Activated T-cell treated with anti-CD3 and anti-CD28 coated beads for 48 hours (primary cell): ENCODE data around the gene PAM16.
"Not testable (repeated sequence)": the region's sequence is repeated elsewhere in the genome, so short reads cannot be mapped to it uniquely, and the experiment has no call there.

Experiments
- DNase-seq: peaks from one replicate; pipeline ENCODE4 v3.0.0-alpha.2; 2020; ENCODE audit warnings: low read depth

PAM16 gene

DNA sequence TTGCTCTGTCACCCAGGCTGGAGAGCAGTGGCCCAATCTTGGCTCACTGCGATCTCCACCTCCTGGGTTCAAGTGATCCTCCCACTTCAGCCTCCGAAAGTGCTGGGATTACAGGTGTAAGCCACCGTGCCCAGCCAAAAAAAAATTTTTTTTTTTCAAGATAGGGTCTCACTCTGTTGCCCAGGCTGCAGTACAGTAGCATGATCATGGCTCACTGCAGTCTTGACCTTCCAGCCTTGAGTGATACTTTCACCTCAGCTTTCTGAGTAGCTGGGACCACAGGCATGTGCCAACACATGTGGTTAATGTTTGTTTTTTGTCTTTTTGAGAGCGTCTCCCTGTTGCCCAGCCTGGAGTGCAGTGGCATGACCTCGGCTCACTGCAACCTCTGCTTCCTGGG lies 1.7 kb upstream of the PAM16 start:
- no peak for DNase-seq

DNA sequence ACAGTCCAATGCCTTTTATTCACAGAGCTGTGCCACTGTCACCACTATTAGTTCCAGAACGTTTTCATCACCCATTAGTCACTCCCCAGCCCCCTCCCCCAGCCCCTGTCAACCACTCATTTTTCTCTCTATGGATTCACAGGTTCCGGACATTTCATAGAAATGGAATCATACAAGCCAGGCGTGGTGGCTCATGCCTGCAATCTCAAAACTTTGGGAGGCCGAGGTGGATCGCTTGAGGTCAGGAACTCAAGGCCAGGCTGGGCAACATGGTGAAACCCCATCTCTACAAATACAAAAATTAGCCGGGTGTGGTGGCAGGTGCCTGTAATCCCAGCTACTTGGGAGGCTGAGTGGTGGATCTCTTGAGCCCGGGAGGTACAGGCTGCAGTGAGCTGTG lies 759 bp upstream of the PAM16 start:
- DNase-seq: no peak

DNA sequence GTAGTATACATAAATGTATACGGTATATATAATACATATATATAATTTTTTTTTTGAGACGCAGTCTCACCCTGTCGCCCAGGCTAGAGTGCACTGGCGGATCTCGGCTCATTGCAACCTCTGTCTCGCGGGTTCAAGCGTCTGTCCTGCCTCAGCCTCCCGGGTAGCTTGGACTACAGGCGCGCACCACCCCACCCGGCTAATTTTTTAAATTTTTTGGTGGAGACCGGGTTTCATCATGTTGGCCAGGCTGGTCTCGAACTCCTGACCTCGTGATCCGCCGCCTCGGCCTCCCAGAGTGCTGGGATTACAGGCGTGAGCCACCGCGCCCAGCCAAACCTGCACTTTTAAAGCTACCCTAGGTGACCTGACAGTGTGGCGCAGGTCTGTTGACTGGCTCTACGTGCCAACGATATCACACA lies 745 bp downstream of the PAM16 start:
- DNase-seq: no peak

DNA sequence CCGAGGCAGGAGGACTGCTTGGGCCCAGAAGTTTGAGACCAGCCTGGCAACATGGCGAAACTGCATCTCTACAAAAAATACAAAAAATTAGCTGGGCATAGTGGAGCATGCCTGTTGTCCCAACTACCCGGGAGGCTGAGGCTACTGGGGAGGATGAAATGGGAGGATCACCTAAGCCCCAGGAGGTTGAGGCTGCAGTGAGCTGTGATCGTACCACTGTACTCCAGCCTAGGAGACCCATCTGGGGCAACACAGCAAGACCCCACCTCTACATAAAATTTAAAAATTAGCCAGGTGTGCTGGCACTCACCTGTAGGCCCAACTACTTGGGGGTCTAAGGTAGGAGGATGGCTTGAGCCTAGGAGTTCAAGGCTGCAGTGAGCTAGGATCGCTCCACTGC lies 1.8 kb downstream of the PAM16 start:
- DNase-seq: no peak

DNA sequence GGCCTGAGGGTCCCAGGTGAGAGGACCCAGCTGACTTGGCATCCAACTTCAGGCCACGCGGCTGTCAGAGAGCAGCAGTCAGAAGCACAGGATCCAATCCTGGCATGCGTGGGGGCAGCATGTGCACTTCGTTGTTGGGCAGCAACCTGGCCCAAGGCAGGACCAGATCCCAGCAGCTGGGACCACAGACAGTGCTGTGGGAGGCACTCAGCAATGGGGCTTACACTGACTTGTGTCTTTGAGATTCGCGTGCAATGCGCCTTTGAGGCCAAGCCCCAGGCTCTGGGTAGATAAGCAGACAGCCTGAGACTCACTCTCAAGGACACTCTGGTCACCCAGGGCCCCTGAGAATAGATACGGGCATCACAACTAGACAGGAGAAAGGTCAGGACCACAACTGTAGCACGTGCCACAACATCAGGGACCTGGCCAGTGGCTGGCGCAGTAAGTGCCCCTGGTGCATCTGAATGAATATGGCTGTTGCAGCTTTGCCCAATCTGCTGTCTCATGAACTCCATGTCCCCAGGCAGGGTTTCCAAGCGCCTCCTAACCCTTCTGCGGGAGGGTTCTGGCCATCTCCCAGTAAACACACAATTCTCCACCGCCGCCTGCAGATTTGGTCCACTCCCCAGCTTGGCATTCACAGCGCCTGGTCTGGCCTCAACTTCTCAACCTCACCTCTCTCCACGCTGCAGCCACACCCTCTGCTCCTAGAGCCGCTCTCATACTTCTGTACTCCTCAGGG lies 3.2 kb downstream of the PAM16 start:
- no peak for DNase-seq

DNA sequence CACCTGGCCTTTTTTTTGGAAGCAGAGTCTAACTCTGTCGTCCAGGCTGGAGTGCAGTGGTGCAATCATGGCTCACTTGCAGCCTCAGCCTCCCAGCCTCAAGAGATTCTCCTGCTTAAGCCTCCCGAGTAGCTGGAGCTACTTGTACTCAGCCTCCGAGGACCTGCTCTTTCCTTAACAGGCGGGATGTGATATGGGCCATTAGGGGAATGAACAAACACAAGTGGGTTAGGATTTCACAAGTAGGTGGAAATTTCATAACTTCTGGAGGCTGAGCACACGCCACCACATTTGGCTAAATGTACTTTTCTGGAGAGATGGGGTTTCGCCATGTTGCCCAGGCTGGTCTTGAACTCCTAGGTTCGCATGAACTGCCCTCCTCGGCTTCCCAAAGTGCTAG lies 4.1 kb downstream of the PAM16 start:
- DNase-seq: no peak

DNA sequence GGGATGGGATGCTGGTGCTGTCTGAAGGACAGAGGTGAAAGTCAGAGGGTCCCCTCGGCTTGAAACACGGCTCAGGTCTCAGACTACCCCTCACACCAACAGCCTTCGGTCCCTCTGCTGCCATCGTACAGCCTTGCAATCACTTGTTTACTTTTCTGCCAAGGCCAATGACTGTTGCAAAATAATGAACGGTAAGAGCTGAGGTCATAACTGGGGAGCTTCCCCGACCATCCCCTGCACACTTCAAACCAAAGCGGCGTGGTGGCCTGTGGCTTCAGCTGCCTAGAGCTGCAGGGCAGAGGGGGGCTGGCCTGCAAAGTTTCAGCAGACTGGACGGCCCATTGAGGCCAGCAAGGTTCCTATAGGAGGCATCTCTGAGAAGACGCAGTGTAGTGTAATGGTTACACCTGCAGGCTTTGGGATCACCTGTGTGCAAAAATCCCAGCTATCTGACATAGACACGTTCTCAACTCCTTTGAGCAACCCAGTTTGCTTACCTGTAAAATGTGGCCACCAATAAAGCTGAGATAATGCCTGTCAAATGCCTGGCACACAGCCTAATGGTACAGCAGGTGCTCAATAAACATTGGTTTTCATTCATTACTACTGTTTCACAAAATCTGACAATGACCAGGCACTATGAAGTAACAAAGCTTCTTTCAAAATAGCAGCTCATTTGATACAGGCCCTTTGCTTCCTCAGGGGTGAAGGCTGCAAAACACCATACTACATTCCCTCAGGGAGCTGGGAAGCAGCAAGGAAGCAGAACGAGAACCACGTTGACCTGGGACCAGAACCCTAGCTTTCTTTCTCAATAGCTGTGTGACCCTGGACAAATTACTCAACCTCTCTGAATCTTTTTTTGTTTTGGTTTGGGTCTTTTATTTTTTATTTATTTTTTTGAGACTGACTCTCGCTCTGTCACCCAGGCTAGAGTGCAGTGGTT lies 5.0 kb downstream of the PAM16 start:
- no peak for DNase-seq

DNA sequence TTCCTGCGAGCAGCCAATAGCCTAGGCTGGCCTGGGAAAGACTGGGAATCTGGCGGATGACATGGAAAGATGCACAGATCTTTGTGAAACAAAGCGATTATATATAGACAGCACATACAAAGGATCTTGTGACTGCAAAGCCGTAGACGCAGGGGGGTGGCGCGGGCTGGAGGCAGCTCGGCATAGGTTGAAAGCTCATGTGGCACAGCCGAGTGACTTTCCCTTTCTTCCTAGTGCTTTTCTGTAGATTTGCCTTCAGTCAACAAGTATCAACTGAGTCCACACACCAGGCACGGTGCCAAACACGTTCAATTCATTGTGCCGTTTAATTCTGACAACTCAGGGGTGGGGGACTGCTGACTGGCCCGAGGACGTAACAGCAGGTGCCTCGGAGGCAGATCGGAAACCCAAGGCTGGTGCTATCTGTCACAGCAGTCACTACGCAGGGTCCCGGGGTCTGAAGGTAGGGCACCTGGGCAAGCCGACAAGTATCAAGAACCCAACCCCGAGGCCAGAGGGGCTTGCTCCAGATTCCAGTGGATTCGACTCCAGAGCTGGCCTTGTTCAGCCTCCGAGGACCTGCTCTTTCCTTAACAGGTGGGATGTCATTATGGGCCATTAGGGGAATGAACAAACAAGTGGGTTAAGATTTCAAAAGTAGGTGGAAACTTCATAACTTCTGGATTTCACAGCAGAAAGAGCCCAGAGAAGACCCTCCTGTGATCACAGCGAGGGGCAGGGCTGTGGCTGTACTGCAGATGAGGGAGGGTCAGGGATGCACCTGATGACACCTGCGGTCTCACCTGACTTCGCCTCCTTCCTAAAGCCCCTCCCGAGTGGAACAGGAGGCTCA lies 5.9 kb downstream of the PAM16 start:
- no peak for DNase-seq

DNA sequence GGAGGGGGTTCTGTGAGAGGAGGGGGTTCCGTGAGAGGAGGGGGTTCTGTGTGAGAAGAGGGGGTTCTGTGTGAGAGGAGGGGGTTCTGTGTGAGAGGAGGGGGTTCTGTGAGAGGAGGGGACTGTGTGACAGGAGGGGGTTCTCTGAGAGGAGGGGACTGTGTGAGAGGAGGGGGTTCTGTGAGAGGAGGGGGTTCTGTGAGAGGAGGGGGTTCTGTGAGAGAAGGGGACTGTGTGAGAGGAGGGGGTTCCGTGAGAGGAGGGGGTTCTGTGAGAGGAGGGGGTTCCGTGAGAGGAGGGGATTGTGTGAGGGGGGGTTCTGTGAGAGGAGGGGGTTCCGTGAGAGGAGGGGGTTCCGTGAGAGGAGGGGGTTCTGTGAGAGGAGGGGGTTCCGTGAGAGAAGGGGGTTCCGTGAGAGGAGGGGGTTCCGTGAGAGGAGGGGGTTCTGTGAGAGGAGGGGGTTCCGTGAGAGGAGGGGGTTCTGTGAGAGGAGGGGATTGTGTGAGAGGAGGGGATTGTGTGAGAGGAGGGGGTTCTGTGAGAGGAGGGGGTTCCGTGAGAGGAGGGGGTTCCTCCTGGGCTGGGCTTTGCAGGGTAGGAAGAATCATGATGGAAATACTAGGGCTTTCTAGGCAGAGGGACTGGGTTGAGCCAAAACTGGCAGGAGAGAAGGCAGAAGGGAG lies 6.7 kb downstream of the PAM16 start:
- DNase-seq: not testable (repeated sequence)

DNA sequence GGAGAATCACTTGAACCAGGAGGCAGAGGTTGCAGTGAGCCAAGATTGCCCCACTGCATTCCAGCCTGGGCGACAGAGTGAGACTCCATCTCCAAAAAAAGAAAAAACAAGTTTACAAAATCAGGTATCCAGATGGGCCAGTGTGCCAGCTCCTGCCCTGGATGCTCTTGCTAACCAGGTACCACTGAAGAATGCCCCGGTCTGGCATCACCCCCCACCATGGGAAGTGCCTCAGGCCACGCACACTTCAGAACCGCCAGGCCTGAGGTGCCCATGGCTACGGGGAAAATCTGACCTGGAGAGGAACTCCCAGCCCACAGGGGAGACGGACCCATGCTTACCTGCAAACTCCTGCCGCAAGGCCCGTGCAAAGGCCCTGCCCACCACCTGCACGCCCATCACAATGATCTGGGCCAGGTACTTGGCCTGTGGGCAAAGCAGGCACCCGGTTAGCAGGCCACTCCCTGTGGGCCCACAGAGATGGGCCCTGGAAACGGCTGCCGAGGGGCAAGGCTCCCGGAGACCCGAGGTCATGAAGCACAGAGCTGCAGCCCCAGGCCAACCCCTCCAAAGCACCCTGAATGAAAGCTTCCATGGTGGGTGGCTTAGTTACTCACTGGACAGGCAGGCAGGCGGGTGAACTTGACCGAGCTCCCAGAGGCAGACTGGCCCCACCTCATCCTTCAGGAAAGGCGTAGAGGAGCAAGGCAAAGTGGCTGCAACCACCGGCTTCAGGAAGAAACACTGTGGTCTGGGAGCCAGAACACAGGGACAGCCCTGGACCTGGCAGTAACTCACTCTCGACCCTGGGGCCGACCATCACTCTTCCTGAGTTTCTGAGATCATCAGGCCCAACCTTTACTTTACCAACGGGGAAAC lies 8.0 kb downstream of the PAM16 start:
- no peak for DNase-seq

DNA sequence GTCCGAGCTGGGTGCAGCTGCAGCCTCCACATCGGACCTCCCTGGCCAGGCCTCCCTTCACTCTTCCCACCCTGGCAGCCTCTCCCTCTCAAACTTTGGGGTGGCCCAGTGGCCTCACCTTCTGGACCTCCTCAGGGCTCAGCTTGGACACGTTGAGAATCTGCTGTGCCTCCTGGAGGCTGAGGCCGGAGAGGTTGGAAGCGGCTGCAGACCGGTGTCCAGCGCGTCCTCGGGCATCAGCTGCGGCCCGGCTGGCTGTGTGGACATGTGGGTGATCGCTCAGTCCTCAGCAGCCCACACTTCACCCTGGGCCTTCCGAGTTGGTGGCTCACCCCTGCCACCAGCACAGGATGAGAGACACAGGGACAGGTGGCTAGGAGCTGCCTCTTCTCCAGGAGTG lies 9.9 kb downstream of the PAM16 start:
- DNase-seq: no peak

DNA sequence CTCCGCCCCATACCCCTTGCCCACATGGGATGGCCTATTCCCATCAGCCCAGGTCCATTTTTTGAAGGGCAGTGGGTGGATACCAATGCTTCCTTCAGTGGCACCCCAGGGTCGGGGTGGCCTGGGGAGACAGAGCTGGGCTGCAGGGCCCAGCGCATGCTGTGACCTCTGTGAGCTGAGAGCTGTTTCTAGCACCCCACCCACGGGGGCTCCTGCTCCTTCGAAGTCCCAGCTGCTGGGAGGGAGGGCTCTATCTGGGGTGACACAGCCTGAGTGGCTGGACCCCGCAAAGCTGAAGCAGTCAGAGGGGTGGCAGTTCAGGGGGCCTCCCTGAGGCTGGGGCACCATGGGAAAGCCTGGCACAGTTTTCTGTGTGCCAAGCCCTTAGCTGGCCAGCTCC lies 10.7 kb downstream of the PAM16 start:
- DNase-seq: no peak

DNA sequence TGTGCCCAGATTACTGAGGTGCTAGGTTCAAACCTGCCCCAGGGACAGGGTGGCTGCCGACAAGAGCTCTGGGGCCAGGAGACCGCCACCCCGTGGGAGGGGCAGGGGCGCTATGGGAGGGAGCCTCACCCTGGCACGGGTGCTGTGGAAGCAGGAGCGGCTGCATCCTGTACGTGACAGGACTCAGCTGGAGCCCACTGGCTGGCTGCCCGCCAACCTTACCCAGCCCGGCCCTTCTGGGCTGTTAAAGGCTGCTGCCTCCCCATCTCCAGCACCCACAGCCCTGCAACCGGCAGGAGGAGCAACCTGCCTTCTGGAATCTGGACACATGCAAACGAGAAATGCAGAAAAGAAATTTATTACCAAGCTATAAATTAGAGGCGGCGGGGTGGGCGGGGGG lies 11.2 kb downstream of the PAM16 start:
- no peak for DNase-seq

DNA sequence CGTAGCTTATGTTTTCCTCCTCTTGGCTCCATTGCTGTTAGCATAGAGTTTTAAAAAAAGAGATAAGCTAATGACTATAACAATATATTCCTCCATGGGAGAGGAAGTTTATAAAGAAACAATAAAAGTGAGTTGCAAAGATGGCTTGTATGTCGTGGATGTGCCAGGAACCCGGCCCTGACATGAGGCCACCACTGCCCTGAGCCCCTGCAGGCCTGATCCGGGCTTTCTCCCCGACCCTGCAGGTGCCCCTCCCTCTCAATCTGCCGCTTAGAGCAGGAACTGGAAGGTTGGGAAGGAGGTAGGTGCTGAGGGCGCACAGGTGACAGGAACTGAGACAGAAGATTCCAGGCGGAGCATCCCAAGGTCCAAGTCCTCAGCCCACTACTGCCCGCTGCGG lies 11.7 kb downstream of the PAM16 start:
- no peak for DNase-seq

DNA sequence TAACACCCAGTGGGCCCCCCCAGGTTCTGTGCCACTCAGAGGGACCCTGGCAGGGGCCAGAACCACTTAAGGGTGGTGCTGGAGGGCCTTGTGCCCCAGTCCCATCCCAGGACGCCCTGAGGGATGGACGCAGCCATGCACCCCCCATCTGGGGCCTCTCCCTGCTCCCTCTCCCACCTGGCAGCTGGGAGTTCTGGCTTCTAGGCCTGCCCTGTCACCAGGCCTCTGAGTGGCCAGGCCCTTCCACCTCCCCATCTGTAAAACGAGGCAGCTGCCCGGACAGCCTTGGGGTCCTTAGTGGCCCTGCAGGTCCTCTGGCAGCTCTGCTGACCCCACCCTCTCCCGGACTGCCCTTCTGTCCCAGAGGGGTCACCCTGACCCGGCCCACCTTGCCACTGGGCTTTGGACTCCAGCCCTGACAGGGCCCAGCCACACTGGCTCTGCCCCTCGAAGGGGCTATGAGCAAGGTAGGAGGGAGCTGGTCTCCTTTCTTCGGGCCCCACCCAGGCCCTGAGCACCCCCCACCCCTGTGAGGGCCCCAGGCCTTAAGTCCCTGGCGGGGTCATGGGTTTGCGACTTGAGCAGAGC lies 12.3 kb downstream of the PAM16 start:
- DNase-seq: no peak

DNA sequence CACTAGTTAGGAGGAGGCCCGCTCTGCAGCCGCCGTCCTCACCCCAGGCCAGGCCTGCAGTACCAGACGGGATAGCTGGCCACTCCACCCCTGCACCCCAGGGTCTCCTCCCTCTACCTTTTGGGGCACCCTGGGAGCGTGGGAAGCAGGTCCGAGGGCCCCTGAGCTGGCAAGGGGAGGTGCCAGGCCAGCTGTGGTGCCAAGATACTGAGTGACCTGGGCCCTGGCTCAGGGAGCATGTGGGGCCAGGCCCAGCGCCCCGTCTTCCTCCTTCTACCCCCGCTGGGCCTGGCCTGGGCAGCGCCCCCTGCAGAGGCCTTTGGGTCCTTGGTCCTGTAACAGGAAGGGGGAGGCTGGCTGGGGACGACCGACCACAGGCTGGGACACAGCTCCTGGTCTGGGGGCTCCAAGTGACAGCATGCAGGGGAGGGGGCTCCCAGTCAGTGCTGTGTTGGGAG lies 13.0 kb downstream of the PAM16 start:
- DNase-seq: no peak

DNA sequence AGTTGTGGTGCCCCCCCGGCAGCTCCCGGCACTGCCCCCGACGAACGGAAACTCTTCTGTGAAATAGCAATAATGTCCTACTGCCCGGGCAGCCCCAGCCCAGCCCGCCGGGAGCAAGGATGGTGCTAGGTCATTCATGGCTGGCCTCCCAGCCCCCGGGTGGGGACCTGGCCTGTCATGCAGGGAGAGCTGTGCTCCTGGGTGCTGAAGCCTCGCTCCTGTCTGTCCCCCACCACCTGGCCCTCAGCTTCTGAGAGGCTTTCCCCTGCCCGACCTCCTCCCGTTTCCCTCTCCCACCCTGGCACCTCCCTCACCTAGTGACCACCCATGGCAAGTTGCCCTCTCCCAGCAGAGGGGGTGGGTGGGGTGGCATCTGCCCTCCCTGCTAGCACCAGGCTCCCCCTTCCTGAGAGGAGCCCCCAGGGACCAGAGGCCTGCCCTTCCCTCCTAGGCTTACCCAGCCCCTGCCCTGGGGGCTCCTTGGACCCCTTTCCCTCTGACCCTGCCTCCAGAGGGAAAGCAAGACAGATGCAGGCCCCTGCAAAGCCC lies 13.5 kb downstream of the PAM16 start:
- DNase-seq: no peak

DNA sequence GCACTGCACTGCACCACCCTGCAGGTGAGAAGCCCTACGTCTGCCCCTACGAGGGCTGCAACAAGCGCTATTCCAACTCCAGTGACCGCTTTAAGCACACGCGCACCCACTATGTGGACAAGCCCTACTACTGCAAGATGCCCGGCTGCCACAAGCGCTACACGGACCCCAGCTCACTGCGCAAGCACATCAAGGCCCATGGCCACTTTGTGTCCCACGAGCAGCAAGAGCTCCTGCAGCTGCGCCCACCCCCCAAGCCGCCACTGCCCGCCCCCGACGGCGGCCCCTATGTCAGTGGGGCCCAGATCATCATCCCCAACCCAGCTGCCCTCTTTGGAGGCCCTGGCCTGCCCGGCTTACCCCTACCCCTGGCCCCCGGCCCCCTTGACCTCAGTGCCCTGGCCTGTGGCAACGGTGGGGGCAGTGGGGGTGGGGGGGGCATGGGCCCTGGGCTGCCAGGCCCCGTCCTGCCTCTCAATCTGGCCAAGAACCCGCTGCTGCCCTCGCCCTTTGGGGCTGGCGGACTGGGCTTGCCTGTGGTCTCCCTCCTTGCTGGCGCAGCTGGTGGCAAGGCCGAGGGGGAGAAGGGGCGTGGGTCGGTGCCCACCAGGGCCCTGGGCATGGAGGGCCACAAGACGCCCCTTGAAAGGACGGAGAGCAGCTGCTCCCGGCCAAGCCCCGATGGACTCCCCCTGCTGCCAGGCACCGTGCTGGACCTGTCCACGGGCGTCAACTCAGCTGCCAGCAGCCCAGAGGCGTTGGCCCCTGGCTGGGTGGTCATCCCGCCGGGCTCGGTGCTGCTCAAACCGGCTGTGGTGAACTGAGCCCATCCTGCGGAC lies 14.2 kb downstream of the PAM16 start:
- DNase-seq: no peak
